ENCODE results near the gene STK26.
"Not testable (repeated sequence)": the region's sequence is repeated elsewhere in the genome, so short reads cannot be mapped to it uniquely, and the experiment has no call there.

STK26 gene

DNA sequence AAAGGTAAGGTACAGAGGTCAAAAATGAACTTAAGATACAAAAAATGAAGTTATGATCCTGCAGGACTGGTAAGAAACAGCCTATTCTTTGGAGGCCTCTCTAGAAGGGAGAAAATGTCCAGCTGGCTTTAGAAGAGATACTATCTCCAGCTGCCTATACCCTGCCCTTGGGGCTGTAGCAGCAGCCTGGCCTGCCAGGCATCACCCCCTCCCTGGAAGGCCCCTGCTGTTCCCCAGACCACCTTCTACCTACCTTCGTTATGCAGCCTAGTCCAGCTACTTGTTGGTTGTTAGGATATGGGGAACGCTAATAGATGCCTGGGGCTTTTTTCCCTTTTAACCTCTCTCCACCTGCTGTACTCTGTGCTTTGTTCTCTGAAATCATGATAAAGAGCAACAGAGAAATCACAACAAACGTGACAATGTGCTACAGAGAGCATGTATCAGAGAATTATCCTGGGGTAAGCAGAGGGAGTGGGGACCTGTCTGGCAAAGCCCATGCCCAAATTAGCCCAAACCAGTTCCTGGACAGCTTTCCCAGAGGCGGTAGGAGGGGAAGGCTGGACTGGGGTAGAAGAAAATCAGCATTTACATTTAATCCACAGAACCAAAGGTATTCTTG, 70.2 kb downstream of the STK26 start:
- DNase-seq (ENCODE audit: extremely low read depth, low read depth): no peak
- TF ChIP-seq, protein P1, sequence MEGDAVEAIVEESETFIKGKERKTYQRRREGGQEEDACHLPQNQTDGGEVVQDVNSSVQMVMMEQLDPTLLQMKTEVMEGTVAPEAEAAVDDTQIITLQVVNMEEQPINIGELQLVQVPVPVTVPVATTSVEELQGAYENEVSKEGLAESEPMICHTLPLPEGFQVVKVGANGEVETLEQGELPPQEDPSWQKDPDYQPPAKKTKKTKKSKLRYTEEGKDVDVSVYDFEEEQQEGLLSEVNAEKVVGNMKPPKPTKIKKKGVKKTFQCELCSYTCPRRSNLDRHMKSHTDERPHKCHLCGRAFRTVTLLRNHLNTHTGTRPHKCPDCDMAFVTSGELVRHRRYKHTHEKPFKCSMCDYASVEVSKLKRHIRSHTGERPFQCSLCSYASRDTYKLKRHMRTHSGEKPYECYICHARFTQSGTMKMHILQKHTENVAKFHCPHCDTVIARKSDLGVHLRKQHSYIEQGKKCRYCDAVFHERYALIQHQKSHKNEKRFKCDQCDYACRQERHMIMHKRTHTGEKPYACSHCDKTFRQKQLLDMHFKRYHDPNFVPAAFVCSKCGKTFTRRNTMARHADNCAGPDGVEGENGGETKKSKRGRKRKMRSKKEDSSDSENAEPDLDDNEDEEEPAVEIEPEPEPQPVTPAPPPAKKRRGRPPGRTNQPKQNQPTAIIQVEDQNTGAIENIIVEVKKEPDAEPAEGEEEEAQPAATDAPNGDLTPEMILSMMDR (IDR thresholded peaks at IDR 0.05; ENCODE audit: low read depth, low read length): no peak

DNA sequence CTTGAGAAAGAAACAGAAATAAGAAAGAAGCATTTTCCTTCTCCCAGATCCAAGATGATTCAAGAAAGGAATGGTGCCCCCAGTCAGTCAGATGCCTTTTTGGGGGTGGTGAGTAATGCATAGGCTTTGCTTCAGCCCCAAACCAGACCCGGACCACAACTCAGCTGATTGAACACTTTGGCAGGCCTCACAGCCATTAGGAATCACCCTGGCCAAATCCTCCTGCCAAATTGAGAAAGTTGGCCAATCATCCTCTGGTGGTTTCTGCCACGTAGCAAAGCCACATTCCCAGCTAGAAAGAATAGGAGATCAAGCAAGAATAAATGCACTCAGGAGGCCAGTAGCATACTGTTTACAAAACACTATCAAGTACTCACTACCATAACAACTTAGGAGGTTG, 71.1 kb downstream of the STK26 start:
- TF ChIP-seq, protein P1 (IDR thresholded peaks at IDR 0.05; ENCODE audit: low read depth, low read length): no peak
- DNase-seq (ENCODE audit: extremely low read depth, low read depth): no peak

DNA sequence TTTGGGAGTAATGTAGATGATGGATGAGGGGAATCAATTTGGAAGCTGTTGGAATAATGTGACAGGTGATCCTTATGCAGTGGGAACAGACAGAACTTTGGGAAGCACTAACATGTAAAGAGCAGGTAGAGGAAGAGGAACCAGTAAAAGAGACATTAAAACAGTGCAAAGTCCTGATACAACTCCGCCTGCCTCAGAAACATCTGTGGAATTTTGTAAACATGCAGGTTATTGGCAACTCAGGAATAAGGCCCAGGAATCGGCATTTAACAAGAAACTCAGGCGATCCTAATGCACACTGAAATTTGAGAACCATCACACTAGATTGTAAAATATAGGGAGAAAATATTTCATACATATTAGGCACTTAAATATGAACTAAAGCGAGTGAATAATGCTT, 75.6 kb downstream of the STK26 start:
- DNase-seq (ENCODE audit: extremely low read depth, low read depth): not testable (repeated sequence)

DNA sequence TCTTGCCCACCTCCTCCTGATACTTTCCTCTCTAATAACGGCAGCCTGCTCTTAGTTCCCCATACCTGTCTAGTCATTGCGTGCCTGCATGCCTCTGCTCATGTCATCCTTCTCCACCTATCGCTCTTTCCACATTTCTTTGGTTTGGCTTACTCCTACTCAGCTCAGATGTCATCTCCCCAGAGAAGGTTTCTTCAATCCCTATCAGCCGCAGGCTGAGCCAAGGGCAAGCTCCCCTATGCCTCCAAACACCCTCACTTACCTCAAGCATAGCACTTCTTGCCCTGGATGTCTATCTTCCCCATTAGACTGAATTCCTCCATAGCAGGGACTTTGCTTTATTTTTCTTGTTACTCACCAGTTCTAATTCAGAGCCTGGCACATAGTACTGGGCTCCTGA, 78.1 kb downstream of the STK26 start:
- DNase-seq (ENCODE audit: extremely low read depth, low read depth): no peak
- TF ChIP-seq, protein P1 (IDR thresholded peaks at IDR 0.05; ENCODE audit: low read depth, low read length): no peak

DNA sequence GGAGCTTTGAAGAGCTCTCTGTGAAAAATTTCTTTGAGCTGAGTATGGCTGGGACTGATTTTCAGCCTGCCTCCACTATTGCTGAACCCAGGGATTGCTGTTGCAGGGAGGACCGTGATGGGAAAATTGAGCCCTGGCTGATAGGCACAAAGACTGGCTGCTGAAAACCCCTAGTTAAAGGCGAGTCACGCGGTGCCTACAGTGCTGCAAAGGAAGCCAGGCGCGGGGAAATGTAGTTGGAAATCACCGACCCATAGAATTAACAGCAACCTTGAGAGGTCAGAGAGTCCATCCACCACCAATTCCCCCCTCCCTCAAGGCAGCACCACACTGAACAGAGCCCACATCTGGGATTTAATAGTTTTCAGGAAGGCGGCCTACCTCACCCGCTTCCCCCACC, 78.7 kb downstream of the STK26 start:
- TF ChIP-seq, protein P1 (IDR thresholded peaks at IDR 0.05; ENCODE audit: low read depth, low read length): no peak

DNA sequence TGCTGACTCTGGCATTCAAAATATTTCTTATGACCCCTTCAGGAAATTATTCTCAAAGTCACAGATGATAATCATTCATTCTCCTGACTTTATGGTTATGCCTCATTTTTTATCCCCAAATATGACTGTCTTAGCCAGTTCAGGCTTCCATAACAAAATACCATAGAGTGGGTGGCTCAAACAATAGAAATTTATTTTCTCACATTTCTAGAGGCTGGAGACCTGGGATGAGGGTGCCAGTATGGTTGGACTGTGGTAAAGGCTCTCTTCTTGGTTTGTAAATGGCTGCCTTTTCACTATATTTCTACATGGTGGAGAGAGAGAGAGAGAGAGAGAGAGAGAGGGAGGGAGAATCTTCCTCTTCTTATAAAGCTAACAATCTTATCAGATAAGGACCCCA, 84.2 kb downstream of the STK26 start:
- TF ChIP-seq, protein P1 (IDR thresholded peaks at IDR 0.05; ENCODE audit: low read depth, low read length): no peak
- DNase-seq (ENCODE audit: extremely low read depth, low read depth): no peak

More for the DNA sequence above, 78.7 kb downstream of the STK26 start:
- no peak for DNase-seq (ENCODE audit: extremely low read depth, low read depth)

DNA sequence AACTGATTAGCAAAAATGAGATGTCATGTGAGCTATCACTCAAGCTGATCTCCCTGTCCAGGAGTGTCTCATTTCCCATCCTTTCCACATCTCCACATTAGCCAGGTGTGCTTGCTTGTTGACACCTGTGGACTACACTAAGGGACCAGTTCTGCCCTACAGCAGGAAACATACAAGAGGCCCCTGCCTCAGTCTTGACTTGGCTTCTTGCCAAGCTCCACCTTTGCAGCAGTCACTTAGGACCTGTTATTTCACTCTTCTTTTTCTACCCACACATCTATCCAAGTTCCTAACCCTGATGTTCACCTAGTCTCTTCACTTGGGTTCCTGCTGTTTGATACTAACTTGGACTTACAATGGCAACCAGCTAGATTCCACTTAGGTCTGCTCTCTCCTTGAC, 91.5 kb downstream of the STK26 start:
- no peak for DNase-seq (ENCODE audit: extremely low read depth, low read depth)
- TF ChIP-seq, protein P1 (IDR thresholded peaks at IDR 0.05; ENCODE audit: low read depth, low read length): no peak

DNA sequence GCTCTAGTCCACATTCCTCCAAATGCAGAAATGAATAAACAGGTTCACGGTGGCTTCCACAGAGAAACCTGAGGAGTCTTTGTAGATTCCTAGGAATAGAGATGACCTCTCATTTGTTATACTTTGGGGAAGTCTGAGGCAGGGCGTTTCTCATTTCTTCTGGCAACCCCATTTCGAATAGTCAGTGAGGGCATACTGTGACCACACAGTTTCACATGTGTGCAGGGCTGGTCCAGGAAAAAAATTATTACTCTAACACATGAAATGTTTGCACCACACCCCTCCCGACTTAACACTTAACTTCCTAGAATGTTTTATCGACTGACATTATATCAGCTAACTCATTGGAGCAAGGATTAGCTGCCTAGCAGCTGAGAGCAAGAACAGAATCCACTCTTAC, 92.7 kb downstream of the STK26 start:
- DNase-seq (ENCODE audit: extremely low read depth, low read depth): no peak
- TF ChIP-seq, protein P1 (IDR thresholded peaks at IDR 0.05; ENCODE audit: low read depth, low read length): no peak

Data from AG09319 (cell line).